Spleen (tissue), 11 donors: ENCODE data around the gene ABCA4. TPM values are rescaled to one million over a fixed set of nuclear protein-coding genes. Genes with fewer than 3 reads are reported as not detected.

Experiments used
- DNase-seq: peaks from one replicate; pipeline ENCODE4 v3.0.0-alpha.2; 2020
- H3K27ac ChIP-seq, 8 donors: fragments of 200-600 bp; sonication (generic) in 7 of 8; 1 replicate in 4 of 8; 2 replicates in 4 of 8; pipeline versions ENCODE4 v1.5.0 to v1.8.0; 2016 to 2021; ENCODE audit warnings: inconsistent platforms in 4 of 8, mild to moderate bottlenecking in 4 of 8, moderate library complexity in 1 of 8
- H3K27me3 ChIP-seq, 7 donors: fragments of 200-600 bp; sonication (generic) in 6 of 7; replicated peaks in 1 of 7; 1 replicate in 4 of 7; 2 replicates in 3 of 7; pipeline versions ENCODE4 v1.5.0 to v1.8.0; 2016 to 2021; ENCODE audit warnings: inconsistent platforms in 3 of 7, mild to moderate bottlenecking in 1 of 7
- H3K36me3 ChIP-seq, 6 donors: fragments of 200-600 bp; sonication (generic) in 5 of 6; 1 replicate in 4 of 6; 2 replicates in 2 of 6; pipeline versions ENCODE4 v1.5.0 to v1.8.0; 2016 to 2021; ENCODE audit warnings: inconsistent platforms in 2 of 6
- H3K4me1 ChIP-seq, 6 donors: fragments of 200-600 bp; sonication (generic) in 5 of 6; 1 replicate in 3 of 6; 2 replicates in 3 of 6; pipeline versions ENCODE4 v1.5.0 to v1.8.0; 2016 to 2021; ENCODE audit warnings: inconsistent platforms in 3 of 6
- H3K4me3 ChIP-seq, 8 donors: fragments of 200-600 bp; sonication (generic) in 7 of 8; 1 replicate in 4 of 8; 2 replicates in 4 of 8; pipeline versions ENCODE4 v1.5.0 to v1.8.0; 2016 to 2021; ENCODE audit warnings: inconsistent platforms in 4 of 8, mild to moderate bottlenecking in 4 of 8, moderate library complexity in 2 of 8
- H3K9me3 ChIP-seq, 8 donors: fragments of 200-600 bp; sonication (generic) in 7 of 8; 1 replicate in 4 of 8; 2 replicates in 4 of 8; pipeline versions ENCODE4 v1.5.0 to v1.8.0; 2016 to 2021; ENCODE audit warnings: inconsistent platforms in 4 of 8
- CTCF ChIP-seq, 11 experiments: fragments of 200-600 bp in 7 of 11; fragments of 450-650 bp in 4 of 11; sonication (generic) in 4 of 11; IDR thresholded peaks in 8 of 11; conservative IDR thresholded peaks in 3 of 11; 1 replicate in 7 of 11; 2 replicates in 4 of 11; pipeline versions ENCODE4 v1.4.0 to v1.8.0; 2016 to 2021; ENCODE audit warnings: antibody characterized with exemption in 11 of 11, inconsistent platforms in 4 of 11, mild to moderate bottlenecking in 1 of 11
- POLR2A ChIP-seq, 3 donors: fragments of 450-650 bp; IDR thresholded peaks; one replicate each; pipeline ENCODE4 v1.5.1; 2017; ENCODE audit warnings: antibody characterized with exemption in 3 of 3, mild to moderate bottlenecking in 1 of 3
- POLR2AphosphoS5 ChIP-seq, 3 donors: sonication (generic); formaldehyde crosslinking; IDR thresholded peaks; one replicate each; pipeline ENCODE4 v1.5.1; 2017; ENCODE audit warnings: antibody characterized with exemption in 3 of 3
- whole genome bisulfite sequencing, 5 donors: extraction: QIAGEN DNeasy Blood & Tissue Kit in 3 of 5; methylation state at CpG; one replicate each; pipeline versions ENCODE4 v1.1.5 to v1.1.7; 2013 to 2018; 5-methylcytosine and 5-hydroxymethylcytosine counted together
- intact Hi-C: fragments of 100-400 bp; cut with DNase I; formaldehyde crosslinking; loops from one replicate; pipeline ENCODE4 v1.15.0; 2023; ENCODE audit warnings: low total_unique reads
- polyA plus RNA-seq, 3 donors: library from polyadenylated mRNA; stranded (reverse); fragments of 200-250 nt; gene quantifications; one replicate each; pipeline ENCODE4 v1.2.1, GENCODE V29; 2013
- total RNA-seq, 7 donors: library from RNA; depleted of rRNA in 3 of 7; stranded (reverse); fragments of >200 nt in 3 of 7; fragmentation: NEBNext Ultra II Directional in 4 of 7; extraction: Animal tissue kit (Norgen Biotek cat#: 25700) in 4 of 7; gene quantifications; one replicate each; pipeline versions ENCODE4 v1.1.0 to v1.2.1, GENCODE V29; 2016 to 2021
- donor health status: healthy with polysubstance abuse.
- donor health status: DM: no; HTN: no; CAD: no; lungs with moderate emphysema.
- donor health status: DM: no; HTN: no; CAD: no.
- donor health status: Bipolar disorder and iron deficiency.
- donor health status: healthy.
- donor health status: DM: no; HTN: no; CAD: no.
- donor health status: DM: yes; HTN: yes; CAD: no.

ABCA4 gene
- total and polyA plus RNA-seq, 10 donors = 0.04 to 0.64 (median 0.24) TPM

- DNase-seq = peak; percentile 1
- Histone ChIP-seq H3K27me3 (peaks cover 0 to 63% (median 5%) of the 10 kb centered on the region in 7 donors), H3K9me3 (no peaks in the 10 kb centered on the region), H3K4me3 (no peak overlapping the region), H3K27ac (peak overlapping the region in 5 of 8 donors; percentile 20 to 73 (median 48)), H3K36me3 (no peaks in the 10 kb centered on the region), H3K4me1 (peaks cover 0 to 21% (median 7%) of the 10 kb centered on the region in 6 donors)
- intact Hi-C loops = no loop called here
- 65 to 75% (median 73%) methylated on average over 4 of the region's 4 CpGs for WGBS, 5 donors
- TF ChIP-seq POLR2AphosphoS5 (IDR thresholded peaks at IDR 0.05) (peak in 1 of 3 donors; percentile 38), POLR2A (IDR thresholded peaks at IDR 0.05) (no peak)
Measured at GRCh38 chr1:94110021-94110761, 10.8 kb downstream of the ABCA4 start.

- H3K36me3 ChIP-seq = no peaks in the 10 kb centered on the region
- 52 to 72% (median 61%) methylated on average over 4 of the region's 4 CpGs for WGBS, 5 donors
- intact Hi-C loops = no loop called here
- peak overlapping the region in 1 of 8 donors; percentile 51 for H3K27ac ChIP-seq
- DNase-seq = no peak
- no peaks in the 10 kb centered on the region for H3K9me3 ChIP-seq
- H3K27me3 ChIP-seq = peaks cover 0 to 67% (median 5%) of the 10 kb centered on the region in 7 donors
- TF ChIP-seq POLR2A (IDR thresholded peaks at IDR 0.05) (no peak), CTCF (IDR thresholded peaks at IDR 0.05 in 8 of 11, conservative IDR thresholded peaks at IDR 0.05 in 3 of 11) (no peak), POLR2AphosphoS5 (IDR thresholded peaks at IDR 0.05) (no peak)
- H3K4me3 ChIP-seq = no peak overlapping the region
- peaks cover 0 to 21% (median 7%) of the 10 kb centered on the region in 6 donors for H3K4me1 ChIP-seq
Measured at GRCh38 chr1:94109478-94109877, 11.5 kb downstream of the ABCA4 start.

- DNase-seq = no peak
- 82 to 91% (median 86%) methylated on average over 6 of the region's 6 CpGs for WGBS, 5 donors
- Histone ChIP-seq H3K27me3 (peaks cover 0 to 82% (median 5%) of the 10 kb centered on the region in 7 donors), H3K27ac (no peak overlapping the region), H3K4me3 (no peak overlapping the region), H3K4me1 (peaks cover 0 to 21% (median 7%) of the 10 kb centered on the region in 6 donors), H3K36me3 (no peaks in the 10 kb centered on the region), H3K9me3 (no peaks in the 10 kb centered on the region)
- intact Hi-C loops = no loop called here
- TF ChIP-seq POLR2A (IDR thresholded peaks at IDR 0.05) (no peak), POLR2AphosphoS5 (IDR thresholded peaks at IDR 0.05) (no peak), CTCF (IDR thresholded peaks at IDR 0.05 in 8 of 11, conservative IDR thresholded peaks at IDR 0.05 in 3 of 11) (no peak)
Measured at GRCh38 chr1:94107141-94107540, 13.8 kb downstream of the ABCA4 start.

GRCh38 chr1:94106716-94107115, 14.2 kb downstream of the ABCA4 start:
- no peaks in the 10 kb centered on the region for H3K9me3 ChIP-seq
- no peak overlapping the region for H3K27ac ChIP-seq
- TF ChIP-seq POLR2A (IDR thresholded peaks at IDR 0.05) = no peak
- TF ChIP-seq POLR2AphosphoS5 (IDR thresholded peaks at IDR 0.05) = no peak
- no peak for TF ChIP-seq CTCF (IDR thresholded peaks at IDR 0.05 in 8 of 11, conservative IDR thresholded peaks at IDR 0.05 in 3 of 11)
- H3K36me3 ChIP-seq = no peaks in the 10 kb centered on the region
- H3K27me3 ChIP-seq = peaks cover 0 to 84% (median 5%) of the 10 kb centered on the region in 7 donors
- peaks cover 0 to 21% (median 8%) of the 10 kb centered on the region in 6 donors for H3K4me1 ChIP-seq
- 75 to 86% (median 82%) methylated on average over 8 of the region's 8 CpGs for WGBS, 5 donors
- no peak overlapping the region for H3K4me3 ChIP-seq
- intact Hi-C loops = no loop called here
- no peak for DNase-seq
